Stimulated activated CD4-positive, alpha-beta T cell treated with anti-CD3 and anti-CD28 coated beads, Interleukin-15, amount 100 ng/mL, for 48 hours (primary cell): ENCODE results near the gene RPSA.
"Not testable (repeated sequence)": the region's sequence is repeated elsewhere in the genome, so short reads cannot be mapped to it uniquely, and the experiment has no call there.

Experiments
- DNase-seq, 2 donors: peaks; one replicate each; pipeline ENCODE4 v3.0.0-alpha.2; 2020; ENCODE audit warnings: low read depth in 2 of 2

The RPSA gene

GRCh38 chr3:39406368-39407258 lies at the start of gene RPSA:
Gene RPSA (plus strand): TSS chr3:39406720. CDS start chr3:39407654, 934 bp downstream.
- DNase-seq: peak; percentile 93 to 97

GRCh38 chr3:39358333-39358732 lies 48.2 kb upstream of the RPSA start:
- DNase-seq: no peak

GRCh38 chr3:39361252-39361927 lies 45.1 kb upstream of the RPSA start:
- DNase-seq: peak in 1 of 2 donors; percentile 33

- DNase-seq: no peak
These were observed 44.3 kb upstream of the RPSA start for GRCh38 chr3:39362192-39362591.

- no peak for DNase-seq
These were observed 43.7 kb upstream of the RPSA start for GRCh38 chr3:39362812-39363211.

- not testable (repeated sequence) for DNase-seq
These were observed 36.1 kb upstream of the RPSA start for GRCh38 chr3:39370450-39370849.

- no peak for DNase-seq
These were observed 33.7 kb upstream of the RPSA start for GRCh38 chr3:39372833-39373232.

- DNase-seq: no peak
These were observed 29.4 kb upstream of the RPSA start for GRCh38 chr3:39376959-39377634.

GRCh38 chr3:39378088-39378487 lies 28.4 kb upstream of the RPSA start:
- DNase-seq: peak; percentile 39 to 45

GRCh38 chr3:39378957-39379777 lies 27.4 kb upstream of the RPSA start:
- DNase-seq: no peak

GRCh38 chr3:39379778-39380155 lies 26.8 kb upstream of the RPSA start:
- no peak for DNase-seq

- no peak for DNase-seq
These were observed 25.1 kb upstream of the RPSA start for GRCh38 chr3:39381432-39381831.

- DNase-seq: peak; percentile 74 to 76
These were observed 23.3 kb upstream of the RPSA start, which contains the start of gene SLC25A38 for GRCh38 chr3:39383045-39383880. Gene SLC25A38 (plus strand): TSS chr3:39383370. CDS start chr3:39383725, 355 bp downstream.

GRCh38 chr3:39383881-39384664 lies 22.4 kb upstream of the RPSA start:
- peak; percentile 90 to 97 for DNase-seq

- no peak for DNase-seq
These were observed 21.9 kb upstream of the RPSA start for GRCh38 chr3:39384665-39385000.

- no peak for DNase-seq
These were observed 20.9 kb upstream of the RPSA start for GRCh38 chr3:39385456-39386090.

GRCh38 chr3:39386318-39386717 lies 20.2 kb upstream of the RPSA start:
- DNase-seq: no peak

GRCh38 chr3:39387411-39387975 lies 19.0 kb upstream of the RPSA start:
- DNase-seq: no peak

- no peak for DNase-seq
These were observed 18.4 kb upstream of the RPSA start for GRCh38 chr3:39388153-39388552.
